Caco-2 (cell line): ENCODE data around the gene ST6GALNAC1. TPM values are rescaled to one million over a fixed set of nuclear protein-coding genes. Genes with fewer than 3 reads are reported as not detected.

Experiments
- BruUV-seq: library from RNA; stranded (reverse); fragments of 400-500 nt; replicated peaks from 2 replicates; lab custom pipeline; 2021; lab: Mats Ljungman, UMichigan
- CTCF ChIA-PET: fragments of 300-600 bp; sonication (Branson Sonifier 250); formaldehyde crosslinking; loops from one replicate; lab custom pipeline; 2022; ENCODE audit warnings: antibody characterized with exemption; lab: Charles Lee
- POLR2A ChIA-PET: fragments of 300-600 bp; sonication (Branson Sonifier 250); formaldehyde crosslinking; loops from one replicate; lab custom pipeline; 2022; ENCODE audit warnings: antibody characterized with exemption; lab: Charles Lee
- DNase-seq, 2 experiments: peaks; one replicate each; pipeline versions ENCODE4 v3.0.0 to v3.0.0-alpha.2; 2020 to 2022
- H3K27me3 ChIP-seq: replicated peaks from 2 replicates; pipeline ENCODE4 v1.6.0; 2011; ENCODE audit warnings: low read length; ENCODE audit not compliant: control insufficient read depth, insufficient read depth
- H3K36me3 ChIP-seq: 2 replicates; pipeline ENCODE4 v1.5.1; 2011; ENCODE audit warnings: low read length; ENCODE audit not compliant: control insufficient read depth, insufficient read depth
- H3K4me1 ChIP-seq: fragments of 250-450 bp; sonication (Bioruptor Pico); 2 replicates; pipeline ENCODE4 v1.5.1; 2020; ENCODE audit warnings: mild to moderate bottlenecking
- H3K4me3 ChIP-seq: 2 replicates; pipeline ENCODE4 v1.5.1; 2011; ENCODE audit warnings: low read depth, mild to moderate bottlenecking, control low read depth, low read length
- H3K9me3 ChIP-seq: fragments of 250-450 bp; sonication (Bioruptor Pico); 2 replicates; pipeline ENCODE4 v1.5.1; 2020; ENCODE audit warnings: mild to moderate bottlenecking, moderate library complexity
- H3K27ac Mint-ChIP-seq: one replicate; pipeline ENCODE4 v1.8.0; 2022; ENCODE audit warnings: mixed read lengths; ENCODE audit not compliant: unreplicated experiment
- H3K27me3 Mint-ChIP-seq: one replicate; pipeline ENCODE4 v1.8.0; 2022; ENCODE audit warnings: mixed read lengths; ENCODE audit not compliant: insufficient read depth, unreplicated experiment
- H3K36me3 Mint-ChIP-seq: one replicate; pipeline ENCODE4 v1.8.0; 2022; ENCODE audit warnings: mild to moderate bottlenecking, mixed read lengths; ENCODE audit not compliant: insufficient read depth, unreplicated experiment
- H3K4me1 Mint-ChIP-seq: one replicate; pipeline ENCODE4 v1.8.0; 2022; ENCODE audit warnings: low read depth, mixed read lengths; ENCODE audit not compliant: unreplicated experiment
- H3K4me3 Mint-ChIP-seq: one replicate; pipeline ENCODE4 v1.8.0; 2022; ENCODE audit warnings: mild to moderate bottlenecking, moderate library complexity, mixed read lengths; ENCODE audit not compliant: unreplicated experiment
- H3K9me3 Mint-ChIP-seq: one replicate; pipeline ENCODE4 v1.8.0; 2022; ENCODE audit warnings: mixed read lengths; ENCODE audit not compliant: unreplicated experiment
- intact Hi-C: fragments of 100-400 bp; cut with micrococcal nuclease; formaldehyde crosslinking; loops from one replicate; pipeline ENCODE4 v1.10.0; 2022; ENCODE audit not compliant: unreplicated experiment
- total RNA-seq: library from RNA; stranded (reverse); gene quantifications from 2 replicates; pipeline ENCODE4 v1.2.3, GENCODE V29; 2022
- TF ChIP-seq, protein P1 (sequence below), 2 experiments: fragments of 200-600 bp in 1 of 2; IDR thresholded peaks; 1 replicate in 1 of 2; 2 replicates in 1 of 2; pipeline versions ENCODE4 v1.5.1 to v1.8.0; 2011 to 2022; ENCODE audit warnings: antibody characterized with exemption in 1 of 2, control low read depth in 1 of 2, inconsistent platforms in 1 of 2, low read depth in 1 of 2, low read length in 1 of 2, mild to moderate bottlenecking in 1 of 2, moderate library complexity in 1 of 2; ENCODE audit not compliant: insufficient read depth in 1 of 2, severe bottlenecking in 1 of 2, unreplicated experiment in 1 of 2

The ST6GALNAC1 gene
- total RNA-seq, 1 experiment from 2014 or later = 1.7 TPM

DNA sequence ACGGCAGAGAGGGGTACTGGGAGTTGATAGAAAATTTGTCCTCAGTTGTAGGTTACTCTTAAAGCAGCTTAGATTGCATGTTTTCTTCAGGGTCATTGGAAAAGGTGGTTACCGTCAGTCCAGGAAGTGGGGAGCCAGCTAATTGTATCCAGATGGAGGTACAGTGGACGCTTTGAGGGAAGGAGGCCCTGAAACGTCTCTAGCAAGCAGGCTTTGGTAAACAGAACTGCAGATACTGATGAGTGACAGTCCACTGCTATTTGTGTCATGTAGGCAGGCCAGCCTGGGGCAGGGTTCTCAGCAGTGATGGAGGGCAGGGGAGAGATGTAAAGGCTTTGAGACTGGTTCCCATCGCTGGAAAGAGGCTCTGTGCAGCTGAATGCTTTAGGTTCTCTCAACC lies 30.2 kb upstream of the ST6GALNAC1 start:
- no peak overlapping the region for H3K4me3 Mint-ChIP-seq
- CTCF ChIA-PET = no interaction called here
- H3K9me3 ChIP-seq = no peaks in the 10 kb centered on the region

DNA sequence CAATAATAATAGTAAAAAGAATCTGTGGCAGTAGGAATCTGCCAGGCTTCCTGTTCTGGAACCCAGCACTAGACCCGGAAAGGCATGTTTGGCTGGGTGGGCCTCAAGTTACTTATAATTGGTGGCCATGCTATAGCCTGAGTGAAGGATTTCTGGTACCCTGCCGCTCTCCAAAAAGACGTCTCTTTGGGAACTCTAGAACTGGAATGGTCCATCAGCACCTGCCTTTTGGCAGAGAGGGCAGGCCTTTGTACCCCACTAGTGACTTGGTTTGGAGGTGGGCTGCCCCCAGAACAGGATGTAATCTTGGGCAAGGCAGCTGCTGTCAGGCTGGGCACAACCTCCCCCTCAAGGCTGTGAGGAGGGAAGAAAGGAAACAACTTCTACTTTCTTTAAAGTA lies 29.3 kb upstream of the ST6GALNAC1 start:
- Mint-ChIP-seq H3K36me3 (peaks cover 17% of the 10 kb centered on the region), H3K4me3 (peak overlapping the region; percentile 85), H3K27ac (peak overlapping the region; percentile 94), H3K4me1 (peaks cover 27% of the 10 kb centered on the region), H3K27me3 (no peaks in the 10 kb centered on the region), H3K9me3 (no peaks in the 10 kb centered on the region)
- Histone ChIP-seq H3K36me3 (no peaks in the 10 kb centered on the region), H3K4me1 (peaks cover 21% of the 10 kb centered on the region), H3K9me3 (no peaks in the 10 kb centered on the region), H3K4me3 (peak overlapping the region; percentile 58), H3K27me3 (no peaks in the 10 kb centered on the region)
- intact Hi-C loops = loop anchor here (5.0 kb wide), 1 partner anchor 39 kb away; the partner anchor contains the start of gene MXRA7
- ChIA-PET POLR2A (no interaction called here), CTCF (interaction anchor here (0.6 kb wide), 1 partner anchor 157 kb away, joined by 10 read pairs; no protein-coding TSS in a partner anchor)
- TF ChIP-seq, protein P1, sequence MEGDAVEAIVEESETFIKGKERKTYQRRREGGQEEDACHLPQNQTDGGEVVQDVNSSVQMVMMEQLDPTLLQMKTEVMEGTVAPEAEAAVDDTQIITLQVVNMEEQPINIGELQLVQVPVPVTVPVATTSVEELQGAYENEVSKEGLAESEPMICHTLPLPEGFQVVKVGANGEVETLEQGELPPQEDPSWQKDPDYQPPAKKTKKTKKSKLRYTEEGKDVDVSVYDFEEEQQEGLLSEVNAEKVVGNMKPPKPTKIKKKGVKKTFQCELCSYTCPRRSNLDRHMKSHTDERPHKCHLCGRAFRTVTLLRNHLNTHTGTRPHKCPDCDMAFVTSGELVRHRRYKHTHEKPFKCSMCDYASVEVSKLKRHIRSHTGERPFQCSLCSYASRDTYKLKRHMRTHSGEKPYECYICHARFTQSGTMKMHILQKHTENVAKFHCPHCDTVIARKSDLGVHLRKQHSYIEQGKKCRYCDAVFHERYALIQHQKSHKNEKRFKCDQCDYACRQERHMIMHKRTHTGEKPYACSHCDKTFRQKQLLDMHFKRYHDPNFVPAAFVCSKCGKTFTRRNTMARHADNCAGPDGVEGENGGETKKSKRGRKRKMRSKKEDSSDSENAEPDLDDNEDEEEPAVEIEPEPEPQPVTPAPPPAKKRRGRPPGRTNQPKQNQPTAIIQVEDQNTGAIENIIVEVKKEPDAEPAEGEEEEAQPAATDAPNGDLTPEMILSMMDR (IDR thresholded peaks at IDR 0.05; ENCODE audit: insufficient read depth in 1 of 2, low read depth in 1 of 2, low read length in 1 of 2, severe bottlenecking in 1 of 2, unreplicated experiment in 1 of 2) = no peak
- DNase-seq = no peak
- BruUV-seq = no TSS peak

More for the DNA sequence above, 30.2 kb upstream of the ST6GALNAC1 start:
- H3K9me3 Mint-ChIP-seq = no peaks in the 10 kb centered on the region
- peaks cover 27% of the 10 kb centered on the region for H3K4me1 Mint-ChIP-seq
- TF ChIP-seq, protein P1 (IDR thresholded peaks at IDR 0.05; ENCODE audit: insufficient read depth in 1 of 2, low read depth in 1 of 2, low read length in 1 of 2, severe bottlenecking in 1 of 2, unreplicated experiment in 1 of 2) = no peak
- intact Hi-C loops = loop anchor here (5.0 kb wide), 1 partner anchor 39 kb away; the partner anchor contains the start of gene MXRA7
- BruUV-seq = no TSS peak
- H3K27ac Mint-ChIP-seq = peak overlapping the region; percentile 94
- POLR2A ChIA-PET = no interaction called here
- H3K36me3 ChIP-seq = no peaks in the 10 kb centered on the region
- no peaks in the 10 kb centered on the region for H3K27me3 ChIP-seq
- no peaks in the 10 kb centered on the region for H3K27me3 Mint-ChIP-seq
- H3K4me3 ChIP-seq = no peak overlapping the region
- peaks cover 28% of the 10 kb centered on the region for H3K4me1 ChIP-seq
- H3K36me3 Mint-ChIP-seq = peaks cover 17% of the 10 kb centered on the region
- DNase-seq = no peak

DNA sequence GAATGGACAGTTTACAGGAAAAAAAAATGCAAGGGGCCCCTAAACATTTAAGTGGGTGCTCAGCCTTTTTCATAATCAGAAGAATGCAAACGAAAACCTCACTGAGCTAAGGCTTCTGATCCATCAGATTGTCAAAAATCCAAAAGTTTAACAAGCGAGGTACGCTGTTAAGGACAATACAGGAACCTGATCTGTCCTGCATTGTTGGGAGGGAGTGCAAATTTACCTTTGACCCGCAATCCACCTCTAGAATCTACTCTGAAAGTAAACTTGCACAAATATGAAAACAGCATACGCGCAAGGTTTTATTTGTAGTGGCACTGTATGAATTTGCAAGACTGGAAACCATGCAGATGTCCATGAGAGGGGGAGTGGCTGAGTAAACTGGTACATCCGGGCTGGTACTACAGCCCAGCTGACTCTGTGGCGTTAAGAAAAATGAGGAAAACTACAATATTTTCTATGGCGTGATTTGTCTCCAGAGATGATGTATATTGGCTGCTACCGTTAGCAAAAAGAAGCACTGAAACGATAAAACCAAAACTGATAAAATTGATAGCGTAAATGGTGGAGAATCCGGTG lies 28.8 kb upstream of the ST6GALNAC1 start:
- intact Hi-C loops = loop anchor here (5.0 kb wide), 1 partner anchor 40 kb away; the partner anchor contains the start of gene MXRA7
- TF ChIP-seq, protein P1 (IDR thresholded peaks at IDR 0.05; ENCODE audit: insufficient read depth in 1 of 2, low read depth in 1 of 2, low read length in 1 of 2, severe bottlenecking in 1 of 2, unreplicated experiment in 1 of 2) = no peak
- H3K27ac Mint-ChIP-seq = peak overlapping the region; percentile 94
- ChIA-PET POLR2A (interaction anchor here (0.5 to 2.1 kb wide), 6 partner anchors 9 to 115 kb away, joined by 3 to 13 read pairs (median 4); no protein-coding TSS in a partner anchor), CTCF (interaction anchor here (0.9 to 2.2 kb wide), 3 partner anchors 9 to 114 kb away, joined by 4 to 20 read pairs (median 15); no protein-coding TSS in a partner anchor)
- no peaks in the 10 kb centered on the region for H3K27me3 ChIP-seq
- peaks cover 33% of the 10 kb centered on the region for H3K4me1 Mint-ChIP-seq
- H3K4me1 ChIP-seq = peaks cover 20% of the 10 kb centered on the region
- peak overlapping the region; percentile 58 for H3K4me3 ChIP-seq
- peaks cover 17% of the 10 kb centered on the region for H3K36me3 Mint-ChIP-seq
- no peaks in the 10 kb centered on the region for H3K27me3 Mint-ChIP-seq
- H3K4me3 Mint-ChIP-seq = peak overlapping the region; percentile 85
- no peaks in the 10 kb centered on the region for H3K9me3 Mint-ChIP-seq
- H3K36me3 ChIP-seq = no peaks in the 10 kb centered on the region
- TSS peak; percentile 89 for BruUV-seq
- no peaks in the 10 kb centered on the region for H3K9me3 ChIP-seq
- peak in 1 of 2 experiments; percentile 33 for DNase-seq
